Upper lobe of right lung (tissue), 1 donor: ENCODE results near the gene PF4V1. TPM values are rescaled to one million over a fixed set of nuclear protein-coding genes. Genes with fewer than 3 reads are reported as not detected.

Experiments used
- ATAC-seq: fragments of 200-7000 bp; cut with Tn5 transposase; one replicate; pipeline ENCODE4 v1.9.1; 2020; ENCODE audit warnings: mild to moderate bottlenecking, moderate library complexity
- DNase-seq: peaks from one replicate; pipeline ENCODE4 v3.0.0-alpha.2; 2020
- H3K27ac ChIP-seq: fragments of 200-600 bp; one replicate; pipeline ENCODE4 v1.8.0; 2022
- H3K27me3 ChIP-seq: fragments of 200-600 bp; one replicate; pipeline ENCODE4 v1.8.0; 2022; ENCODE audit warnings: mild to moderate bottlenecking
- H3K36me3 ChIP-seq: fragments of 200-600 bp; one replicate; pipeline ENCODE4 v1.8.0; 2022
- H3K4me1 ChIP-seq: fragments of 200-600 bp; one replicate; pipeline ENCODE4 v1.8.0; 2022
- H3K4me3 ChIP-seq: fragments of 200-600 bp; one replicate; pipeline ENCODE4 v1.8.0; 2022; ENCODE audit warnings: mild to moderate bottlenecking
- H3K9me3 ChIP-seq: fragments of 200-600 bp; one replicate; pipeline ENCODE4 v1.8.0; 2022
- CTCF ChIP-seq: fragments of 200-600 bp; IDR thresholded peaks from one replicate; pipeline ENCODE4 v1.8.0; 2022; ENCODE audit warnings: antibody characterized with exemption
- intact Hi-C: fragments of 100-400 bp; cut with DNase I; formaldehyde crosslinking; loops from one replicate; pipeline ENCODE4 v1.11.0; 2022
- total RNA-seq: library from RNA; stranded (reverse); fragmentation: NEBNext Ultra II Directional; extraction: Animal tissue kit (Norgen Biotek cat#: 25700); gene quantifications from one replicate; pipeline ENCODE4 v1.2.1, GENCODE V29; 2021
- donor health status: DM: no; HTN: yes; CAD: no; lungs with severe emphysema.

Gene PF4V1
- total RNA-seq, 1 donor from 2014 or later: not detected

- Histone ChIP-seq H3K4me3 (no peak overlapping the region), H3K27me3 (no peaks in the 10 kb centered on the region), H3K9me3 (no peaks in the 10 kb centered on the region), H3K4me1 (no peaks in the 10 kb centered on the region), H3K27ac (no peak overlapping the region), H3K36me3 (no peaks in the 10 kb centered on the region)
- no peak for TF ChIP-seq CTCF
- ATAC-seq (no peak), DNase-seq (no peak)
- intact Hi-C loops: no loop called here
Measured at GRCh38 chr4:73817341-73817740, 35.8 kb upstream of the PF4V1 start.

DNA sequence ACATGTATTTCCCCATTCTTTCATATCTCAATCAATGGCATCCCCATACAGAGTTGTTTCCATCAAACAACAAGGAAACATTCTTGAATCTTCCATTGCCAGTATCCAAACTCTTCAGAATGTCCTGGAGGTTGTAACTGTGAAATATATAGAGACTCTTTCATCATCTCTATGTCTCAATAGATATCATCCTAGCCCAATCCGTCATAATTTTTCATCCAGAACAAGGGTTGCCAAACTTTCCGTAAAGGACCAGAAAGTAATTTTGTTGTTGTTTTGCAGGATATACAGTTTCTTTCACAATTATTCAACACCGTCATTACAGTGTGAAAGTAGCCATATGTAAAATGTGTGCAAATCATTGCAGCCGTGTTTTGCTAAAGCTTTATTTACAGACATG is 31.8 kb upstream of the PF4V1 start:
- Histone ChIP-seq H3K27me3 (no peaks in the 10 kb centered on the region), H3K27ac (no peak overlapping the region), H3K36me3 (no peaks in the 10 kb centered on the region), H3K9me3 (no peaks in the 10 kb centered on the region), H3K4me1 (no peaks in the 10 kb centered on the region), H3K4me3 (no peak overlapping the region)
- no peak for TF ChIP-seq CTCF
- DNase-seq: no peak
- intact Hi-C loops: no loop called here
- ATAC-seq: no peak

GRCh38 chr4:73822389-73822788 is 30.7 kb upstream of the PF4V1 start:
- Histone ChIP-seq H3K4me1 (no peaks in the 10 kb centered on the region), H3K27me3 (no peaks in the 10 kb centered on the region), H3K9me3 (no peaks in the 10 kb centered on the region), H3K27ac (no peak overlapping the region), H3K4me3 (no peak overlapping the region), H3K36me3 (no peaks in the 10 kb centered on the region)
- no peak for ATAC-seq
- no peak for TF ChIP-seq CTCF
- no peak for DNase-seq
- intact Hi-C loops: no loop called here

DNA sequence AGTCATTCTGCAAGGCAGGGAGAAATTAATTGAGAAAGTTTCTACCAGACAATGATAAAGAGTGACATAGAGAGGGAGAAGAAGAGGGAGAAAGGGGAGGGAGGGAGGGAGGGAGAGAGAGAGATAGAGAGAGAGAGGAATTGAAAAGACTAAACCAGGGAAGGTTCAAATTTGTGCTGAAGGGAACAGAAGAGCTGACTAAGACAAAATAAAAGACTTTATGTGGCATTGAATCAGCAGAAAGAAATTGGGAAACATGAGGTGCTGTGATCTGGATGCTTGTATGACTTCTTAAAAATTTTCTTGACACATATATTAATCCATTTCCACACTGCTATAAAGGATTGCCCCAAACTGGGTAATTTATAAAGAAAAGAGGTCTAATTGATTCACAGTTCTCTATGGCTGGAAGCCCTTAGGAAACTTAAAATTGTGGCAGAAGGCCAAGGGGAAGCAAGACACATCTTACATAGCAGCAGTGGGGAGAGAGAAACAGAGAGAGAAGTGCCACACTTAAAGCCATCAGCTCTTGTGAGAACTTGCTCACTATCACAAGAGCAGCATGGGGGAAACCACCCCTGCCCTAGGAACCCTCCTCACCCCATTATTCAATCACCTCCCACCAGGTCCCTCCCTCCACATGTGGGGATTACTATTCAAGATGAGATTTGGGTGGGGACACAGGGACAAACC is 30.1 kb upstream of the PF4V1 start:
- no peak for TF ChIP-seq CTCF
- Histone ChIP-seq H3K27ac (no peak overlapping the region), H3K9me3 (peaks cover 5% of the 10 kb centered on the region), H3K4me1 (no peaks in the 10 kb centered on the region), H3K4me3 (no peak overlapping the region), H3K36me3 (no peaks in the 10 kb centered on the region), H3K27me3 (no peaks in the 10 kb centered on the region)
- intact Hi-C loops: no loop called here
- ATAC-seq: peak; percentile 64
- no peak for DNase-seq

- Histone ChIP-seq H3K4me3 (no peak overlapping the region), H3K27ac (no peak overlapping the region), H3K4me1 (no peaks in the 10 kb centered on the region), H3K36me3 (no peaks in the 10 kb centered on the region), H3K9me3 (peaks cover 6% of the 10 kb centered on the region), H3K27me3 (no peaks in the 10 kb centered on the region)
- ATAC-seq (no peak), DNase-seq (no peak)
- no peak for TF ChIP-seq CTCF
- intact Hi-C loops: no loop called here
Measured at GRCh38 chr4:73823760-73824159, 29.3 kb upstream of the PF4V1 start.

DNA sequence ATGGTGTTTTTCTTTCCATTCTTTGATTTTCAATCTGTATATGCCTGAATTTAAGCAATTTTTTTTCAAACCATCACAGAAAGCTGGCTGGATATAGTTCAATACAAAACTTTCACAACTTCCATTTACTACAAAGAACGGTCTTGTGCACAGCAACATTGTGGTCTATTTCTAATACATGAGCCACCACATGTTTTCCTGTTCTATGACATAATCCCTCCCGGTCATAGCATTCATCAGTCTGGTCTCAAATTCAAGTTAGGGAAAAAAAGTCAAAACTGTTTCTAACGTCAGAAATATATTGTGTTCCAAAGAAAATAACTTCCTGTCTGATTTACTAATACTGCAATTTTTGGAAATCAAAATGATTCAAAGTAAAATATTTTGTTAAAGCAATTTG is 24.1 kb upstream of the PF4V1 start:
- Histone ChIP-seq H3K27ac (no peak overlapping the region), H3K4me1 (no peaks in the 10 kb centered on the region), H3K36me3 (no peaks in the 10 kb centered on the region), H3K9me3 (peaks cover 6% of the 10 kb centered on the region), H3K4me3 (no peak overlapping the region), H3K27me3 (no peaks in the 10 kb centered on the region)
- intact Hi-C loops: no loop called here
- DNase-seq (no peak), ATAC-seq (peak; percentile 57)
- TF ChIP-seq CTCF: no peak
